GM20431 (cell line): ENCODE results near the gene ARHGAP26.
"Not testable (repeated sequence)": the region's sequence is repeated elsewhere in the genome, so short reads cannot be mapped to it uniquely, and the experiment has no call there.

Experiments used
- in situ Hi-C: fragments of 300-500 bp; cut with MseI, MboI; formaldehyde crosslinking; loops from one replicate; pipeline ENCODE4 v1.15.0; 2020; ENCODE audit warnings: low sequenced_read_pairs; ENCODE audit not compliant: unreplicated experiment

The ARHGAP26 gene

DNA sequence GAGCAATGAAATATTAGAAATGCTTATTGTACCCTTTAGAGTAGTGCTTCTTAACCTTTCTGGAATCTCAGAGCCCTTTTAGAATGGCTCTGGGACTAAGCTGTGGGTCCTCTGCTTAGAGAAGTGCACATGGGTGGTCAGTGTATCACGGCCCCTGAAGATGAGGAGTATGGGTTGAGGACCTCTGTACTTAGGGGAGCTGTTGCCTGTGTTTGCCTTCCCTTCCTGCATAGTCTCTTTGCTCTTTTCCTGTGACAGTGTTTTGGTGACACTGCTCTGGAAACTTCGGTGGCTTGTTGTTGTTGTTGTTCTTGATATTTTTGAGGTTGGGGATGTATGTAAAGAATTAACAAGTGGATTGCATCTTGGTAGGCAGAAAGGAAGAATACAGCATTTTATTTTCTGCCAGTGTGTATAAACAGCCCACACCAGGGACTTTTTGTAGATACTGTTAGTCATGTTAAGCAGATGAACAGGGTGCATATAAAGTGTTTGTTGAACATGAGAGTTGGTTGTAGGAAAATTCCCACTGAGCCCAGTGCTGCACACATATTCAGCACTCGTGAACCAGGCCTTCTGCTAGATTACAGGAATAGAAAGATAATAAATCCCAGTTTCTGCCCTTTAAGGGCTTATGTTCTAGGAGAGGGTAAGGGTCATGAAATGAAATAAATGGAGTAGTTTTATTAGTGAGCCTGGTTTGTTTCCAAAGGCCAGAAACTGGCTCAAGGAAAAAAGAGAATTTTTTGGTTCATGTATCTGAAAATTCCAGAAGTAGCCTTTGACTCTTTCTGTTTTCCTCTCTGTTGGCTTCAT, 199.7 kb downstream of the ARHGAP26 start:
- in situ Hi-C loops, result no loop called here

GRCh38 chr5:142970440-142971030, 200.4 kb downstream of the ARHGAP26 start:
- in situ Hi-C loops, result no loop called here

GRCh38 chr5:142971303-142972013, 201.3 kb downstream of the ARHGAP26 start:
- in situ Hi-C loops, result no loop called here

- in situ Hi-C loops, result no loop called here
These were observed 201.9 kb downstream of the ARHGAP26 start for GRCh38 chr5:142972064-142972570.

- in situ Hi-C loops, result no loop called here
These were observed 203.8 kb downstream of the ARHGAP26 start for GRCh38 chr5:142973932-142974331.

GRCh38 chr5:142974409-142974808, 204.2 kb downstream of the ARHGAP26 start:
- in situ Hi-C loops, result no loop called here

DNA sequence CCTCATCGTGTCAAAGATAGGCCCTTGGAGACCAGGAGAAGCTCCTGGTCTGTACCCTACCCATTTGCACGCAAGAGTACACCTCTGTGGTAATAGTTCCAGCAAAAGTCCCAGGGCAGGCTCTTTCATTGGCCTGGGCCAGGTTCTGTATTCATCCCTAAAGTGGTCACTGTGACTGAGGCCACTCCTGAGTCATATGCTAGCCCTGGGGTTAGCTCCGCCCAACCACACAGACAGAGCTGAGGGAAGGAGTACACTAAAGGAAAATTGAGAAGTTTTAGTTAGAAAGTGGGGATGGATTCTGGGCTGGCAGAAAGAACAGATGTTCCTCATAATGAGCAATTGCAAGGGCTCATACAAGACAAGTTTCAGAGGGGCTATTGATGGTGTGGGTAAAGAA, 206.7 kb downstream of the ARHGAP26 start:
- in situ Hi-C loops, result no loop called here

DNA sequence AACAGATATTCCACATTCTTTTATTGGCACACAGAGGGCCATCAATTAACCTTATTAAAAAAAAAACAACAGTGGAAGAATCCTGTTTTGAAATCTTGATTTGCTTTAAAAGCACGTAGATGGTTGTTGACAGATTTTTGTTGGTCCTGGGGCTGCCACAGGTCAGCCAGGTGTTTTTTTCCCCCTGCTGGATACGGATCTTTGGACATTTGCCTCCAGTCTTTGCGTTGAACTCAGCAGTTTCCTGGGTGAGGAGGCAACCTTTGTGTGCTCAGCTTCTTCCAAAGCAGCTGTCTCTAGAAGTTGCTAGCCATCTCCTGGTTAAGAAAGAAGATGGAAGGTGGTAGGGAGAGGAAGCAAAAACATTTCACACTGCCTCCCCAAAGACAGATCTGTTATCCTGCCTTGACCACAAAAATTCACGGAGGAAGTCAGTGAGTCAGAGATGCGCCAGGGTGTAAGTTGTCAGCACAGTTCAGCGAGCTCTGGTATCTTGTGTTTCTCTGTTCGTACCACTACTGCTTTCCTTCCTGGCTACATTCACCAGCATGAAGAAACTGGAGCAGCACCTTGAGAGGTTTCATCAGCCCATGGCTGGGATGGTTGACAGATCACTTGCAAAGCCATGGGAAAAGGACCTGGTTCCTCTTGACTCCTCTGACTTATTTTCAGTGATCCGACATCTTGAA, 207.3 kb downstream of the ARHGAP26 start:
- in situ Hi-C loops, result no loop called here

GRCh38 chr5:142978252-142978651, 208.1 kb downstream of the ARHGAP26 start:
- in situ Hi-C loops, result no loop called here

DNA sequence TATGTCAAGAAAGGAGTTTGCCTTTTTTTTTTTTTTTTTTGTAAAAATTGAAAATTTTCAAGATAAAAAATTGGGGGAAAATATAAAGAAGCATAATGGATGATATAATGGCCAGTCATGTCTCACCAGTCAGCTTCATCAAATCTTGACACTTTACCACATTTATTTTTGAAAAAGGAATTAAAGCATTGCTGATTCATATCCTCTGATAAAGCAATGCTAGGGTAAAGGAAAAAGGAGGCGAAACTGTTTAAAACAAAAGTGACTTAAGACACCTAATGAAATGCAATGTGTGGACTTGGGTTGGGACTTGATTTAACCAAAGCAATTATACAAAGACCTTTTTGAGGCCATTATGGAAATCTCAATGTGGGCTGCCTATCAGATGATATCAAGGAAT, 208.5 kb downstream of the ARHGAP26 start:
- in situ Hi-C loops, result no loop called here

DNA sequence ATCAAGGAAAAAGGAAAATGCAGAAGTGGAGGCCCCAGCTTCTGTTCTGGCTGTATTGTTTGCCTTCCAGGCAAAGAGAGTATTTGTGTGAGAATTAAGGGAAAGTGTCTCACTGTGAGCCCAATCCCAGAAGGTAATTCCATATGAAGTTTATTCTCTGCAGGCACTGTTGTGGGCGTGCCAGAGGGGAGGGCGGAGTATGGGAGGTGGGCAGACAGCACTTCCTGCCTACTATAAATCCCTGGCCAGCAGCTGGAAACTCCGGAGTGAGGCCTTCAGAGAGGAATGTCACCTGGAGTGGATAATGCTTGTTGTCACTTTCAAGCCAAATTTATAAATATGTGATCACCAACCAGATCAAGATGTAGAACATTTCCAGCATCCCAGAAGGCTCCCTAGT, 209.5 kb downstream of the ARHGAP26 start:
- in situ Hi-C loops, result no loop called here

DNA sequence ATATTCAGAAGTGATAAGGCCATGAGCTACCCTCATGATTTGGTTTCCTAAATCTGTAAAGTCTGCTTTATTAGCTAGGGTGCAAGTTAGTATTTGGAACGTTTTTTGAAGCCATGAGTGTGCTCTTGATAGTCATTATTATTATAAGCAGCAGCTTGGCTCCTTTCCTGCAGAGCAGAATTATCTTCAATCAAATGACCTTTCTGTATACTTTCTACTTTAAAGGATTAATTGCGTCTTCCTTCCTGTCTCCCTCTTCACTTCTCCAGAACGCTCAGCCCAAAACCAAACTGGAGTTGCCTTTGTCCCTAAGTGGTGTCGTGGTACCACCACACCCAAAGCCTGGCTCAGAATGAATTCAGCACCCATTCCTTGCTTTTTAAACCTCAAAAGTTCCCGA, 211.3 kb downstream of the ARHGAP26 start:
- in situ Hi-C loops, result no loop called here

DNA sequence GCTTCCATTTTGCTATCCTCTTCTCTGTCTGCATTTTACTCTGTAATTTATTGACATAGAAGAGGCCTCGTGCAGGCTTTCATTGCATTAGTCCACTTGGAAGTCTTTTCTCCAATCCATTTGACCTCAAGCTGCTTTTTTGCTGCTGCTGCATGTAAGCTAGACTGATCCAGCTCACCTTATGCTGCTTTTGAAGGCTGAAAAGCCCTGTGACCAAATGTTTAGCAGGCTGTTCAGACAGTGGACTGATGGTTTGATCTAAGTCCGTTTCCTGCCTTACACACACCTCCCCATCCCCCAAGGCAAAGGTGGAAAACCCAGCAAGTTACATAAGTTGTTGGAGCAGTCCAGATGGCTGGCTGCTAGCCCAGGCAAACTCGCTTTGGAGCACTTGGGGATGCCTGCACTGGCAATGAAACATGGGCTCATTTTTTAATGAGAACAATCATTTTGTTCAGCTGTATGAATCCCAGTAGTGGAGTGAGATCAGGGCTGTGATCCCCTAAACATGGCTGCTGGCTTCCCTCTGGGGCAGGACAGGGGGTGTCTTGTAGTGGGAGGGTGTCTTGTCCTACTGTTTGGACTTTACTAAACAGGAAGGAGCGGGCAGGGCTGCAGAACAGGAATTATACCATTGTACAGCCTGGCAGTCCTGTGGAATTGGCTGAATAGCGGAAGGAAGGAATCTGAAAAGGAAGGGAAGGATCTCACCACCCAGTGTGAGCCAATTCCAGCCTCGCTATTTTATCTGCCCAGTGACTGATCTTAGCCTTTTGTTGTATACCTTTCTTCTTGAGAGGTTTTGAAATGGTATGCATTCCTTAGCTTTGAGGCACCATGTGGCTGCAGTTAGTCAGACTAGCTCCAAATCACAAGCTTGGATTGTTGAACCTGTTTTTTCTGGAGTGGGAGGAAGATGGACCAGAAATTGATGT, 212.0 kb downstream of the ARHGAP26 start:
- in situ Hi-C loops, result no loop called here

DNA sequence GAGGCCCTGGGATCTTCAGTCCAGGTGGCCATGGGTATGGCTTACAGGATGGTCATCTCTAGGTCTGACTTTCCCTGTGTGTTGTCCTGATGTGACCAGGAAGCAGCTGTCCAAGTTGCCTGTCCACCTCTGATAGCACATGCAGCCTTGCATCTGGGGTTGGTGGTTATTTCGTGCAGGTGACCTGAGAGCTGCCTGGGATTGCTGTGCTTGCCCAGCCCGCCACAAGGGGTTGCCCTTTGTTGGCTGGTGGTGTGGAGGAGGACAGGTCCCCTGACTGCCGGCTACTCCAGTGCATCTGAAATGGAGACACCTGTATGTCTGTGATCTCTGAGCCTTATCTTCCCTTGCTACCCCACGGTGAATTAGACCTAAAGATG, 212.6 kb downstream of the ARHGAP26 start:
- in situ Hi-C loops, result no loop called here

- in situ Hi-C loops, result no loop called here
These were observed 213.8 kb downstream of the ARHGAP26 start for GRCh38 chr5:142984011-142984410.

DNA sequence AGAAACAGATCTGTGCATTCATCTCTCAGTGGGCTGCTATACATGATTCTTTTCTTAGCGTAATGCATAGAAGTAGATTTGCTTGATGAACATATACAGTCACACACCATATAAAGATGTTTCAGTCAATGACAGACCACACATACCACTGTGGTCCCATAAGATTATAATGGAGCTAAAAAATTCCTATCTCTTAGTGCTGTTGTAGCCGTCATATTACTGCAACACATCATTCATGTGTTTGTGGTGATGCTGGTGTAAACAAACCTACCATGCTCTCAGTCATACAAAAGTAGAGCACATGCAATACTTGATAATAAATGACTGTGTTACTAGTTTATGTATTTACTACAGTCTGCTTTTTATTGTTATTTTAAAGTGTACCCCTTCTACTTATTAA, 214.3 kb downstream of the ARHGAP26 start:
- in situ Hi-C loops, result no loop called here

DNA sequence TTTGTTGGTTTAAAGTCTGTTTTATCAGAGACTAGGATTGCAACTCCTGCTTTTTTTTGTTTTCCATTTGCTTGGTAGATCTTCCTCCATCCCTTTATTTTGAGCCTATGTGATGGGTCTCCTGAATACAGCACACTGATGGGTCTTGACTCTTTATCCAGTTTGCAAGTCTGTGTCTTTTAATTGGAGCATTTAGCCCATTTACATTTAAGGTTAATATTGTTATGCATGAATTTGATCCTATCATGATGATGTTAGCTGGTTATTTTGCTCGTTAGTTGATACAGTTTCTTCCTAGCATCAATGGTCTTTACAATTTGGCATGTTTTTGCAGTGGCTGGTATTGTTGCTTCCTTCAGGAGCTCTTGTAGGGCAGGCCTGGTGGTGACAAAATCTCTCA, 219.1 kb downstream of the ARHGAP26 start:
- in situ Hi-C loops, result not testable (repeated sequence)

DNA sequence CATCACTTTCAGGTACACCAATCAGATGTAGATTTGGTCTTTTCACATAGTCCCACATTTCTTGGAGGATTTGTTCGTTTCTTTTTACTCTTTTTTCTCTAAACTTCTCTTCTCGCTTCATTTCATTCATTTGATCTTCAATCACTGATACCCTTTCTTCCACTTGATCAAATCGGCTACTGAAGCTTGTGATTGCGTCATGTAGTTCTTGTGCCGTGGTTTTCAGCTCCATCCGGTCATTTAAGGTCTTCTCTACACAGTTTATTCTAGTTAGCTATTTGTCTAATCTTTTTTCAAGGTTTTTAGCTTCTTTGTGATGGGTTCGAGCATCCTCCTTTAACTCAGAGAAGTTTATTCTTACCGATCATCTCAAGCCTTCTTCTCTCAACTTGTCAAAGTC, 219.9 kb downstream of the ARHGAP26 start:
- in situ Hi-C loops, result not testable (repeated sequence)

GRCh38 chr5:142994218-142994617, 224.0 kb downstream of the ARHGAP26 start:
- in situ Hi-C loops, result no loop called here
